Measurements from ENCODE around the gene SAMD8.

Gene SAMD8

DNA sequence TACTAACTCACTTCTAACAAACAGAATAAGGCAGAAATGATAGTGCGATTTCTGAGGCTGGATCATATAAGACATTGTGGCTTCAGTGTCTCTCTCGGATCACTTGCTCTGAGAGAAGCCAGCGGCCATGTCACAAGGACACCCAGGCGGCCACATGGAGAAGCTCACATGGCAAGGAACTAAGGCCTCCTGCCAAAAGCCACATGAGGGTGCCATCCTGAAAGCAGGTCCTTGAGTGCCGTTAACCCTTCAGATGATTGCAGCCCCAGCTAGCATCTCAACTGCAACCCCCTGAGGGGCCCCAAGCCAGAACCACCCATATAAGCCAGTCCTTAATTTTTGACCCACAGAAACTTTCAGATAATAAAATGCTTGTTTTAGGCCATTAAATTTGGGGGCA, 92.3 kb downstream of the SAMD8 start:
- TF ChIP-seq, protein P1, sequence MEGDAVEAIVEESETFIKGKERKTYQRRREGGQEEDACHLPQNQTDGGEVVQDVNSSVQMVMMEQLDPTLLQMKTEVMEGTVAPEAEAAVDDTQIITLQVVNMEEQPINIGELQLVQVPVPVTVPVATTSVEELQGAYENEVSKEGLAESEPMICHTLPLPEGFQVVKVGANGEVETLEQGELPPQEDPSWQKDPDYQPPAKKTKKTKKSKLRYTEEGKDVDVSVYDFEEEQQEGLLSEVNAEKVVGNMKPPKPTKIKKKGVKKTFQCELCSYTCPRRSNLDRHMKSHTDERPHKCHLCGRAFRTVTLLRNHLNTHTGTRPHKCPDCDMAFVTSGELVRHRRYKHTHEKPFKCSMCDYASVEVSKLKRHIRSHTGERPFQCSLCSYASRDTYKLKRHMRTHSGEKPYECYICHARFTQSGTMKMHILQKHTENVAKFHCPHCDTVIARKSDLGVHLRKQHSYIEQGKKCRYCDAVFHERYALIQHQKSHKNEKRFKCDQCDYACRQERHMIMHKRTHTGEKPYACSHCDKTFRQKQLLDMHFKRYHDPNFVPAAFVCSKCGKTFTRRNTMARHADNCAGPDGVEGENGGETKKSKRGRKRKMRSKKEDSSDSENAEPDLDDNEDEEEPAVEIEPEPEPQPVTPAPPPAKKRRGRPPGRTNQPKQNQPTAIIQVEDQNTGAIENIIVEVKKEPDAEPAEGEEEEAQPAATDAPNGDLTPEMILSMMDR (IDR thresholded peaks at IDR 0.05): no peak

GRCh38 chr10:75205908-75206307, 94.5 kb downstream of the SAMD8 start:
- TF ChIP-seq, protein P1 (IDR thresholded peaks at IDR 0.05): no peak

DNA sequence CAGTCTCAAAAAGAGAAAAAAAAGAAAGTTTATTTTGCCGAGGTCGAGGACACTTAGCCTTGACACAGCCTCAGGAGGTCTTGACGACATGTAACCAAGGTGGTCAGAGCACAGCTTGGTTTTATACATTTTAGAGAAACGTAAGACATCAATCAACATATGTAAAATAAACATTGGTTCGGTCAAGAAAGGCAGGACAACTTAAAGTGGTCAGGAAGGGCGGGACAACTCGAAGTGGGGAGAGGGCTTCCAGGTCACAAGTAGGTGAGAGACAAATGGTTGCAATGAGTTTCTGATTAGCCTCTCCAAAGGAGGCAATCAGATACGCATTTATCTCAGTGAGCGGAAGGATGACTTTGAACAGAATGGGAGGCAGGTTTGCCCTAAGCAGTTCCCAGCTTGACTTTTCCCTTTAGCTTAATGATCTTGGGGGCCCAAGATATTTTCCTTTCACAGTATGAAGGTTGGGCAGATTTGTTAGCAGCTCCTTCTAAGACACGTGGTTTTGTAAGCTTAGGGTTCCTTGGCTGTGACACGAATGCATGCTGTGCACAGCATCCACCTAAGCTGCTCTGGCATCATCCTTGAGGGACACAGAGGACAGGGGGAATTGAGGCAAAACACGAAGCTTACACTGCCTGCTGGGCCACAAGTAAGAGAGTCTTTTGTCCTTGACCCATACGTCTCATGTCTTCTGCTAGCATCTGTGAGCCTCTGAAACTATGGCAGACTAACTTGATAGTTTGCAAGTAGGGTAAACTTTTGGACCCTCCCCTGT, 95.8 kb downstream of the SAMD8 start:
- TF ChIP-seq, protein P1 (IDR thresholded peaks at IDR 0.05): no peak

DNA sequence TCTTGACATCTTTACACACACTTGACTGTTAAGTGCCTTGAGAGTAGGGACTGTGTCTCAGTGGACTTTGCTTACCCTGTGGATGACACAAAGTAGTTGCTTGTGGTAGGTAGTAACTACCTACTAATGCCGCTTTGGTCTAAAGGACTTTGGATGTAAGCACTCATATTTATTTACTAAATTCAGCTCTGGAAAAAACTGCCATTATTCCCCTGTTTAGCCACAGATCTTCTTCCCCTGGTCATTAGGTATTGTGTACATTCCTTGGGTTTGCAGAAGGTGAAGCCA, 96.3 kb downstream of the SAMD8 start:
- TF ChIP-seq, protein P1 (IDR thresholded peaks at IDR 0.05): no peak

GRCh38 chr10:75208181-75208580, 96.7 kb downstream of the SAMD8 start:
- TF ChIP-seq, protein P1 (IDR thresholded peaks at IDR 0.05): no peak

DNA sequence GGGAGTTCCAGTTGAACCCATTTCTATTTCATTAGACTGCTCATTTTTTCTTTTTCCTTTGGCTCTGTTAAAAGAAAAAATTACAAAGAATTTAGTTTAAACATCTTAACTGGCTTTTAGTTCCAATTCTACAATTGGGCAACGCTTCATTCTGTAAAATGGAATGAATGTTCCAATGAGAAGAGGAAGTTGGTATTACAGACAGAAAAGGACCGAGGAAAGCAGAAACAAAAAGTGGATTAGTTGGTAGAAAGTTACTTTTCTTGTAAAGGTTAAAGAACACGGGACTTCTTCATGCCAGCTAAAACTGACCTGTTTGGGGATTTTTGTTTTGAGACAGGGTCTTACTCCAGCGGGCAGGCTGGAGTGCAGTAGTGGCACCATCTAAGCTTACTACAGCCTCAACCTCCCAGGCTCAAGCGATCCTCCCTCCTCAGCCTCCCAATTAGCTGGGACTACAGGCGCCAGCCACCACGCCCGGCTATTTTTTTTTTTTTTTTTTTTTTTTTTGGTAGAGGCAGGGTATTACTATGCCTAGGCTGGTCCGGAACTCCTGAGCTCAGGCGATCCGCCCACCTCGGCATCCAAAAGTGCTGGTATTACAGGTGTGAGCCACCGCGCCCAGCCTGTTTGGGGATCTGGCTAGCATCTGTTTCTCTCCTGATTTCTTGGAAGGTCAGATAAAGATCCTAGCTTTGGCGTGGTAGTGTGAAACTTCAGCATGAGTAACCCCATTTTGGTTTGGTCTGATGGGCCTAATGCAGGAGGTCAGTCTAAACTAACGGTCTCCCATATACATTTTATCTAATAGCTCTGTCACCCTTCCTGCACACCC, 97.8 kb downstream of the SAMD8 start:
- TF ChIP-seq, protein P1 (IDR thresholded peaks at IDR 0.05): no peak

- TF ChIP-seq, protein P1 (IDR thresholded peaks at IDR 0.05): no peak
Observed at GRCh38 chr10:75209921-75210281, 98.4 kb downstream of the SAMD8 start.

All from LNCAP (cell line).